ENCODE measurements around the gene PKDCC. TPM values are rescaled to one million over a fixed set of nuclear protein-coding genes. Genes with fewer than 3 reads are reported as not detected.

Gene PKDCC
- total RNA-seq, 6 experiments from 2014 or later, result 8.2 to 20.9 (median 12.3) TPM

DNA sequence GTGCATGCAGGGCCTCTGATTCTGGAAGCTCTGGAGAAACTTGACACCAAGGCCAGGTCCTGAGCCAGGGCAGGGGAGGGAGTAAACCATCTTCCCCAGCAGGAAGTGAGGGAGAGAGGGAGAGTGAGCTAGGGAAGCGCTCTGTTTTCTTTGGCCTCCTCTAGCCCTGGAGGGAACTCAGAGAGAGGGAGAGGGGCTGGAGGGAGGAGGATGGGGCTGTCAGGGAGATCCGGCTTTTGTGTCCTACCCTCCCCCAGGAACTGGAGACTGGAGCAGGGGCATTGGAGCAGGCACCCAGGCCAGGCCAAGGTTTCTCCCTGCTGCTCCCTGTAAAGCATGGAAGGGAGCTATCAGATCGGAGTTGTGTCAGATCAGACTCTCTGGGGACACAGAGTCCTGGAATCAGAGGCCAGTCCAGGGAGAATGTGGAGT, 22.7 kb upstream of the PKDCC start:
- DNase-seq (no peak), ATAC-seq (peak; percentile 26 to 53 (median 34))
- intact Hi-C loops (cut with DNase I), result no loop called here
- TF ChIP-seq POLR2A (IDR thresholded peaks at IDR 0.05), result no peak
- TF ChIP-seq, protein P1, sequence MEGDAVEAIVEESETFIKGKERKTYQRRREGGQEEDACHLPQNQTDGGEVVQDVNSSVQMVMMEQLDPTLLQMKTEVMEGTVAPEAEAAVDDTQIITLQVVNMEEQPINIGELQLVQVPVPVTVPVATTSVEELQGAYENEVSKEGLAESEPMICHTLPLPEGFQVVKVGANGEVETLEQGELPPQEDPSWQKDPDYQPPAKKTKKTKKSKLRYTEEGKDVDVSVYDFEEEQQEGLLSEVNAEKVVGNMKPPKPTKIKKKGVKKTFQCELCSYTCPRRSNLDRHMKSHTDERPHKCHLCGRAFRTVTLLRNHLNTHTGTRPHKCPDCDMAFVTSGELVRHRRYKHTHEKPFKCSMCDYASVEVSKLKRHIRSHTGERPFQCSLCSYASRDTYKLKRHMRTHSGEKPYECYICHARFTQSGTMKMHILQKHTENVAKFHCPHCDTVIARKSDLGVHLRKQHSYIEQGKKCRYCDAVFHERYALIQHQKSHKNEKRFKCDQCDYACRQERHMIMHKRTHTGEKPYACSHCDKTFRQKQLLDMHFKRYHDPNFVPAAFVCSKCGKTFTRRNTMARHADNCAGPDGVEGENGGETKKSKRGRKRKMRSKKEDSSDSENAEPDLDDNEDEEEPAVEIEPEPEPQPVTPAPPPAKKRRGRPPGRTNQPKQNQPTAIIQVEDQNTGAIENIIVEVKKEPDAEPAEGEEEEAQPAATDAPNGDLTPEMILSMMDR (IDR thresholded peaks at IDR 0.05), result no peak
- Histone ChIP-seq H3K9me3 (no peaks in the 10 kb centered on the region), H3K36me3 (no peaks in the 10 kb centered on the region), H3K27me3 (no peaks in the 10 kb centered on the region), H3K4me1 (no peaks in the 10 kb centered on the region), H3K27ac (no peak overlapping the region), H3K4me3 (no peak overlapping the region)
- WGBS (ENCODE audit: insufficient coverage, low coverage, low lambda C conversion rate, missing lambda C conversion rate), result 21% methylated on average over 2 of the region's 3 CpGs

DNA sequence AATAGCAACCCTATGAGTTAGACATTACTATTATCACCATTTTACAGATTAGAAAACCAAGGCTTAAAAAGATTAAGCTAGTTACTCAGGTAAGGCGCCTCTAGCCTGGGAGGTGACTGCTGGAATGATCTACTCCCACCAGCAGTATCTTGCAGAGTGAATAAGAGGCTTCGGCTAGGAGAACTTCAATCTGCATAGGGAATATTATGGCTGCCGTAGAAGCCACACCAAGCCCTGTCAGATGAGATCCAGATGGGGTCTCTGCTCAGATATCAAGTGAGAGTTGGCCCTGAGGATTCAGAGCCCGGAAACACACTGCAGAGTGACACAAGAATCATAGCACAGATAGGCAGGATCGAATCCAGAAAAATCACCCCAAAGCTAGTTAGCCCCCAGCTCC, 21.5 kb upstream of the PKDCC start:
- no peaks in the 10 kb centered on the region for H3K4me1 ChIP-seq
- H3K4me3 ChIP-seq, result no peak overlapping the region
- no peaks in the 10 kb centered on the region for H3K9me3 ChIP-seq
- no peak overlapping the region for H3K27ac ChIP-seq
- DNase-seq (no peak), ATAC-seq (no peak)
- no peaks in the 10 kb centered on the region for H3K27me3 ChIP-seq
- TF ChIP-seq, protein P1 (IDR thresholded peaks at IDR 0.05), result no peak
- TF ChIP-seq POLR2A (IDR thresholded peaks at IDR 0.05), result no peak
- no peaks in the 10 kb centered on the region for H3K36me3 ChIP-seq
- intact Hi-C loops (cut with DNase I), result no loop called here
- 77% methylated on average over 2 of the region's 5 CpGs for WGBS (ENCODE audit: insufficient coverage, low coverage, low lambda C conversion rate, missing lambda C conversion rate)

- Histone ChIP-seq H3K4me1 (peaks cover 0 to 9% (median 0%) of the 10 kb centered on the region in 4 donors), H3K4me3 (no peak overlapping the region), H3K27ac (no peak overlapping the region), H3K27me3 (no peaks in the 10 kb centered on the region), H3K36me3 (no peaks in the 10 kb centered on the region), H3K9me3 (no peaks in the 10 kb centered on the region)
- 58% methylated on average over 7 of the region's 8 CpGs for WGBS (ENCODE audit: insufficient coverage, low coverage, low lambda C conversion rate, missing lambda C conversion rate)
- no peak for TF ChIP-seq POLR2A (IDR thresholded peaks at IDR 0.05)
- TF ChIP-seq, protein P1 (IDR thresholded peaks at IDR 0.05), result no peak
- ATAC-seq (peak in 1 of 4 donors; percentile 43), DNase-seq (no peak)
- intact Hi-C loops (cut with DNase I), result no loop called here
These were observed 19.2 kb upstream of the PKDCC start for GRCh38 chr2:42028571-42029148.

DNA sequence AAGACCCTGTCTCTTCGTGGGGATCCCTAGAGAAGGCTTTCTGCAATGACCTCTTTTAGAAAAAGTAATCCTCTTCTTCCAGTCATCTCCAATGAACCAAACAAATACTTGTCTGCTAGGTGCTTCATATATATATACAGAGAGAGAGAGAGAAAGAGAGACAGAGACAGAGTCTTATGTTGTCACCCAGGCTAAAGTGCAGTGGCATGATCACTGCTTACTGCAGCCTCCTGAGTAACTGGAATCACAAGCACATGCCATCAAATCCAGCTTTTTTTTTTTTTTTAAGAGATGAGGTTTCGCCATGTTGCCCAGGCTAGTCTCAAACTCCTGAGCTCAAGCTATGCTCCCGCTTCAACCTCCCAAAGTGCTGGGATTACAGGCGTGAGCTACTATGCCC, 18.6 kb upstream of the PKDCC start:
- Histone ChIP-seq H3K9me3 (no peaks in the 10 kb centered on the region), H3K4me3 (no peak overlapping the region), H3K27ac (no peak overlapping the region), H3K36me3 (no peaks in the 10 kb centered on the region), H3K4me1 (peaks cover 0 to 9% (median 0%) of the 10 kb centered on the region in 4 donors), H3K27me3 (no peaks in the 10 kb centered on the region)
- 82% methylated on average over 4 of the region's 4 CpGs for WGBS (ENCODE audit: insufficient coverage, low coverage, low lambda C conversion rate, missing lambda C conversion rate)
- no peak for TF ChIP-seq POLR2A (IDR thresholded peaks at IDR 0.05)
- TF ChIP-seq, protein P1 (IDR thresholded peaks at IDR 0.05), result no peak
- intact Hi-C loops (cut with DNase I), result no loop called here
- ATAC-seq, result no peak
- no peak for DNase-seq

All from right lobe of liver (tissue), 6 donors.